Natural killer cell (primary cell): ENCODE data around the gene FBL. TPM values are rescaled to one million over a fixed set of nuclear protein-coding genes. Genes with fewer than 3 reads are reported as not detected.

Source experiments
- ATAC-seq, 3 donors: fragments of 150-1000 bp in 2 of 3; fragments of 200-7000 bp in 1 of 3; cut with Tn5 transposase; 1 replicate in 1 of 3; 2 replicates in 2 of 3; pipeline ENCODE4 v1.10.0; 2021; ENCODE audit warnings: mild to moderate bottlenecking in 2 of 3, moderate library complexity in 2 of 3
- DNase-seq, 2 donors: peaks; one replicate each; pipeline versions ENCODE4 v3.0.0 to v3.0.0-alpha.2; 2013 to 2021; ENCODE audit warnings: mixed read lengths in 1 of 2
- H3K27ac ChIP-seq: one replicate; pipeline ENCODE4 v1.5.1; 2013; ENCODE audit warnings: mild to moderate bottlenecking, low read length
- H3K27me3 ChIP-seq: one replicate; pipeline ENCODE4 v1.6.1; 2013; ENCODE audit warnings: low read length; ENCODE audit not compliant: control insufficient read depth, insufficient read depth
- H3K36me3 ChIP-seq: one replicate; pipeline ENCODE4 v1.6.1; 2013; ENCODE audit warnings: low read length; ENCODE audit not compliant: control insufficient read depth, insufficient read depth
- H3K4me1 ChIP-seq: one replicate; pipeline ENCODE4 v1.6.1; 2013; ENCODE audit warnings: low read length; ENCODE audit not compliant: control insufficient read depth, insufficient read depth
- H3K4me3 ChIP-seq: one replicate; pipeline ENCODE4 v1.5.1; 2013; ENCODE audit warnings: low read length
- H3K9me3 ChIP-seq: one replicate; pipeline ENCODE4 v1.6.1; 2013; ENCODE audit warnings: low read length; ENCODE audit not compliant: control insufficient read depth, insufficient read depth
- H3K27ac Mint-ChIP-seq, 2 donors: one replicate each; pipeline ENCODE4 v1.8.0; 2022; ENCODE audit warnings: mild to moderate bottlenecking in 2 of 2, mixed read lengths in 2 of 2, moderate library complexity in 1 of 2
- H3K27me3 Mint-ChIP-seq, 2 donors: one replicate each; pipeline ENCODE4 v1.8.0; 2022; ENCODE audit warnings: low read depth in 2 of 2, mixed read lengths in 2 of 2
- H3K36me3 Mint-ChIP-seq: one replicate; pipeline ENCODE4 v1.8.0; 2022; ENCODE audit warnings: mixed read lengths
- H3K4me1 Mint-ChIP-seq, 2 donors: one replicate each; pipeline ENCODE4 v1.8.0; 2022; ENCODE audit warnings: mixed read lengths in 2 of 2
- H3K4me3 Mint-ChIP-seq: one replicate; pipeline ENCODE4 v1.8.0; 2022; ENCODE audit warnings: mild to moderate bottlenecking, moderate library complexity, mixed read lengths
- H3K9me3 Mint-ChIP-seq, 2 donors: one replicate each; pipeline ENCODE4 v1.8.0; 2022; ENCODE audit warnings: mixed read lengths in 2 of 2
- WGBS: methylation state at CpG from one replicate; pipeline ENCODE4 v1.1.7; 2013; ENCODE audit warnings: missing lambda C conversion rate; ENCODE audit not compliant: insufficient coverage; 5-methylcytosine and 5-hydroxymethylcytosine counted together
- intact Hi-C: fragments of 100-400 bp; cut with micrococcal nuclease; formaldehyde crosslinking; loops from one replicate; pipeline ENCODE4 v1.14.2; 2022
- total RNA-seq, 4 donors: library from RNA; stranded (reverse); fragments of 120-200 nt in 1 of 4; gene quantifications; one replicate each; pipeline versions ENCODE4 v1.2.3 to v1.2.4, GENCODE V29; 2013 to 2022
- TF ChIP-seq, protein P1 (sequence below): fragments of 200-600 bp; IDR thresholded peaks from one replicate; pipeline ENCODE4 v1.8.0; 2022; ENCODE audit warnings: antibody characterized with exemption

Gene FBL
- total RNA-seq, 3 donors from 2014 or later (not counting 1 experiment from before 2014, with no cell fraction given): 181 to 213 (median 201) TPM

DNA sequence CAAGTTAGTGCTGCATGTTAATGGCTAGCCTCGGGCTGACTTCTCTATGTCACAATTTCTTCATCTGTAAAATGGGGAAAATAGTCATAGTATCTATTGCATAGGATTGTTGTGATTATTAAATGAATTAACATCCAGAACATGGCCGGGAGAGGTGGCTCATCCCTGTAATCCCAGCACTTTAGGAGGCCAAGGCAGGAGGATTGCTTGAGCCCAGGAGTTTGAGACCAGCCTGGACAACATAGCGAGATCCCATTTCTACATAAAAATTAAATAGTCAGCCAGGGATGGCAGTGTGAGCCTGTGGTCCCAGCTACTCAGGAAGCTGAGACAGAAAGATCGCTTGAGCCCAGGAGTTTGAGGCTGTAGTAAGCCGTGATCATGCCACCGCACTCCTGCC is 21.8 kb upstream of the FBL start:
- H3K9me3 ChIP-seq: no peaks in the 10 kb centered on the region
- Mint-ChIP-seq H3K4me1 (peaks cover 0 to 6% of the 10 kb centered on the region in 2 donors), H3K4me3 (no peak overlapping the region), H3K36me3 (peaks cover 9% of the 10 kb centered on the region), H3K27ac (no peak overlapping the region), H3K27me3 (no peaks in the 10 kb centered on the region), H3K9me3 (no peaks in the 10 kb centered on the region)
- ATAC-seq: no peak
- no peaks in the 10 kb centered on the region for H3K27me3 ChIP-seq
- H3K4me3 ChIP-seq: no peak overlapping the region
- TF ChIP-seq, protein P1, sequence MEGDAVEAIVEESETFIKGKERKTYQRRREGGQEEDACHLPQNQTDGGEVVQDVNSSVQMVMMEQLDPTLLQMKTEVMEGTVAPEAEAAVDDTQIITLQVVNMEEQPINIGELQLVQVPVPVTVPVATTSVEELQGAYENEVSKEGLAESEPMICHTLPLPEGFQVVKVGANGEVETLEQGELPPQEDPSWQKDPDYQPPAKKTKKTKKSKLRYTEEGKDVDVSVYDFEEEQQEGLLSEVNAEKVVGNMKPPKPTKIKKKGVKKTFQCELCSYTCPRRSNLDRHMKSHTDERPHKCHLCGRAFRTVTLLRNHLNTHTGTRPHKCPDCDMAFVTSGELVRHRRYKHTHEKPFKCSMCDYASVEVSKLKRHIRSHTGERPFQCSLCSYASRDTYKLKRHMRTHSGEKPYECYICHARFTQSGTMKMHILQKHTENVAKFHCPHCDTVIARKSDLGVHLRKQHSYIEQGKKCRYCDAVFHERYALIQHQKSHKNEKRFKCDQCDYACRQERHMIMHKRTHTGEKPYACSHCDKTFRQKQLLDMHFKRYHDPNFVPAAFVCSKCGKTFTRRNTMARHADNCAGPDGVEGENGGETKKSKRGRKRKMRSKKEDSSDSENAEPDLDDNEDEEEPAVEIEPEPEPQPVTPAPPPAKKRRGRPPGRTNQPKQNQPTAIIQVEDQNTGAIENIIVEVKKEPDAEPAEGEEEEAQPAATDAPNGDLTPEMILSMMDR: no peak
- H3K27ac ChIP-seq: no peak overlapping the region
- intact Hi-C loops: no loop called here
- peaks cover 2% of the 10 kb centered on the region for H3K36me3 ChIP-seq
- 93% methylated on average over 5 of the region's 6 CpGs for WGBS
- no peaks in the 10 kb centered on the region for H3K4me1 ChIP-seq
- DNase-seq: no peak

DNA sequence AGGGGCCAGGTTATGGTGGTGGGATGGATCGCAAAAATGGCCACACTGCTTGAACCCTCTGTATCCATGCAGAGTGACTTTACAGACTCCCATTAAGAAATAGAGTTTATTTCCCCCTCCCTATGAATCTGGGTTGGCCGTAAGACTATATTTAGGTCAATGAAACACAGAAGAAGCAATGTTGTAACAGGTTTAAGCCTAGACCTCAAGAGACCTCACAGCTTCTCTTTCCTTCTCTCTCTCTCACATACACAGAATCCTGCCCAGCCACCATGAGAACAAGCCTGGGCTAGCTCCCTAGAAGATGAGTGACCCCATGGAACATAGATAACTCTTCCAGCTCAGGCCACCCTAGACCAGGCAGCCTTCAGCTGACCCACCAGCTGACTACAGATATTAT is 21.0 kb upstream of the FBL start:
- peaks cover 9% of the 10 kb centered on the region for H3K36me3 Mint-ChIP-seq
- intact Hi-C loops: no loop called here

DNA sequence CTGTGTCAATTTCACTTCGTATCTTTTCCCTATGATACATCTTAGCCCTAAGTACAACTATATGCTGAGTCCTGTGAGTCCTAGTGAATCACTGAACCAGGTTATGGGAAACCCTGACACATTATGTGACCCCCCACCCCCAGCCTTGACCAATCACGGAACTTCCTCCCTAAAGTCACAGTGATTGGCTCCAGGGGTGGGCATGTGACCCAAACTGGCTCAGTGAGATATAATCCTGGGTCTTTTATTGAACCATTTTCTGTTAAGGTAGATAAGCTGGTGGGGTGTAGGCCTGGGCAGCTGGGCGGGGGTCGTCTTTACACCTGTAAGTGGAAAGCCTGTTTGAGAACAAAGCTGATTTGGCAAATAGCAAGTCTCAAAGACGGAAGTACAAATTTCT is 19.8 kb upstream of the FBL start:
- peaks cover 2% of the 10 kb centered on the region for H3K36me3 ChIP-seq
- H3K4me3 Mint-ChIP-seq: no peak overlapping the region
- WGBS: 89% methylated on average over 5 of the region's 5 CpGs
- no peaks in the 10 kb centered on the region for H3K9me3 ChIP-seq
- H3K4me3 ChIP-seq: no peak overlapping the region
- DNase-seq: no peak
- H3K27me3 ChIP-seq: no peaks in the 10 kb centered on the region
- H3K9me3 Mint-ChIP-seq: no peaks in the 10 kb centered on the region
- intact Hi-C loops: no loop called here
- no peak for ATAC-seq
- TF ChIP-seq, protein P1: no peak
- H3K36me3 Mint-ChIP-seq: peaks cover 9% of the 10 kb centered on the region
- H3K4me1 ChIP-seq: no peaks in the 10 kb centered on the region
- H3K4me1 Mint-ChIP-seq: peaks cover 0 to 6% of the 10 kb centered on the region in 2 donors
- no peak overlapping the region for H3K27ac Mint-ChIP-seq
- H3K27ac ChIP-seq: no peak overlapping the region
- no peaks in the 10 kb centered on the region for H3K27me3 Mint-ChIP-seq

More for the DNA sequence above, 21.0 kb upstream of the FBL start:
- ATAC-seq (no peak), DNase-seq (no peak)
- no peak overlapping the region for H3K4me3 ChIP-seq
- no peak overlapping the region for H3K27ac Mint-ChIP-seq
- no peaks in the 10 kb centered on the region for H3K4me1 ChIP-seq
- no peaks in the 10 kb centered on the region for H3K27me3 ChIP-seq
- peaks cover 0 to 6% of the 10 kb centered on the region in 2 donors for H3K4me1 Mint-ChIP-seq
- TF ChIP-seq, protein P1: no peak
- H3K36me3 ChIP-seq: peaks cover 2% of the 10 kb centered on the region
- no peaks in the 10 kb centered on the region for H3K27me3 Mint-ChIP-seq
- H3K9me3 ChIP-seq: no peaks in the 10 kb centered on the region
- H3K9me3 Mint-ChIP-seq: no peaks in the 10 kb centered on the region
- no peak overlapping the region for H3K4me3 Mint-ChIP-seq
- WGBS: 88% methylated on average over 1 of the region's 2 CpGs
- no peak overlapping the region for H3K27ac ChIP-seq

GRCh38 chr19:39865186-39865585 is 19.0 kb upstream of the FBL start:
- intact Hi-C loops: no loop called here
- Mint-ChIP-seq H3K4me1 (peaks cover 0 to 6% of the 10 kb centered on the region in 2 donors), H3K27me3 (no peaks in the 10 kb centered on the region), H3K4me3 (no peak overlapping the region), H3K36me3 (peaks cover 9% of the 10 kb centered on the region), H3K27ac (no peak overlapping the region), H3K9me3 (no peaks in the 10 kb centered on the region)
- Histone ChIP-seq H3K9me3 (no peaks in the 10 kb centered on the region), H3K36me3 (peaks cover 2% of the 10 kb centered on the region), H3K27me3 (no peaks in the 10 kb centered on the region), H3K27ac (no peak overlapping the region), H3K4me3 (no peak overlapping the region), H3K4me1 (no peaks in the 10 kb centered on the region)
- 89% methylated on average over 2 of the region's 2 CpGs for whole genome bisulfite sequencing
- TF ChIP-seq, protein P1: no peak
- DNase-seq: no peak
- no peak for ATAC-seq
